HCT116 (cell line): Measurements from ENCODE around the gene CA10. TPM values are rescaled to one million over a fixed set of nuclear protein-coding genes. Genes with fewer than 3 reads are reported as not detected.

Experiments used
- ATAC-seq: fragments of 200-7000 bp; cut with Tn5 transposase; 2 replicates; pipeline ENCODE4 v1.9.1; 2020; ENCODE audit warnings: mild to moderate bottlenecking, moderate library complexity
- BruUV-seq: library from RNA; stranded (reverse); fragments of 400-500 nt; replicated peaks from 2 replicates; lab custom pipeline; 2021; lab: Mats Ljungman, UMichigan
- CTCF ChIA-PET: fragments of 300-600 bp; sonication (Branson Sonifier 250); formaldehyde crosslinking; loops from one replicate; lab custom pipeline; 2021; ENCODE audit warnings: antibody characterized with exemption; lab: Charles Lee
- POLR2A ChIA-PET: fragments of 300-600, 350-600 bp; sonication (Branson Sonifier 250); formaldehyde crosslinking; loops from one replicate; lab custom pipeline; 2021; ENCODE audit warnings: antibody characterized with exemption; lab: Charles Lee
- RAD21 ChIA-PET, 2 experiments: fragments of 300-600 bp; sonication (Branson Sonifier 250); formaldehyde crosslinking; loops; one replicate each; lab custom pipeline; 2023; ENCODE audit warnings: low total read pairs in 2 of 2; ENCODE audit not compliant: uncharacterized antibody in 2 of 2, unreplicated experiment in 2 of 2, low non-redundant PET in 1 of 2; lab: Charles Lee
- DNase-seq: peaks from one replicate; pipeline ENCODE4 v3.0.0-alpha.2; 2010; ENCODE audit warnings: low read depth, low spot score
- H2AFZ ChIP-seq: fragments of 200-600 bp; shearing (Covaris generic), sonication (generic); 2 replicates; pipeline ENCODE4 v1.6.1; 2017; ENCODE audit warnings: low read depth, mixed run types, mixed read lengths, antibody characterized with exemption, low read length; ENCODE audit not compliant: poor library complexity, severe bottlenecking
- H3K27ac ChIP-seq: 2 replicates; pipeline ENCODE4 v1.5.1; 2012; ENCODE audit warnings: low read depth, low read length
- H3K27me3 ChIP-seq: fragments of 200-600 bp; sonication (generic); 2 replicates; pipeline ENCODE4 v1.6.1; 2016; ENCODE audit warnings: mixed run types, low read length, mixed read lengths; ENCODE audit not compliant: insufficient read depth
- H3K36me3 ChIP-seq, 2 experiments: fragments of 200-500 bp in 1 of 2; fragments of 200-600 bp in 1 of 2; sonication (Bioruptor generic) in 1 of 2; sonication (generic) in 1 of 2; 2 replicates each; pipeline versions ENCODE4 v1.5.1 to v1.6.1; 2014 to 2016; ENCODE audit warnings: low read length in 2 of 2, inconsistent platforms in 1 of 2, mixed read lengths in 1 of 2, mixed run types in 1 of 2; ENCODE audit not compliant: insufficient read depth in 2 of 2, control insufficient read depth in 1 of 2
- H3K4me1 ChIP-seq, 2 experiments: fragments of 200-600 bp in 1 of 2; sonication (generic) in 1 of 2; 2 replicates each; pipeline versions ENCODE4 v1.5.1 to v1.6.1; 2012 to 2017; ENCODE audit warnings: low read length in 2 of 2, inconsistent platforms in 1 of 2, mild to moderate bottlenecking in 1 of 2, mixed read lengths in 1 of 2, mixed run types in 1 of 2, moderate library complexity in 1 of 2; ENCODE audit not compliant: insufficient read depth in 2 of 2, control insufficient read depth in 1 of 2
- H3K4me2 ChIP-seq: fragments of 200-600 bp; sonication (generic); 2 replicates; pipeline ENCODE4 v1.6.1; 2017; ENCODE audit warnings: mixed run types, low read length, mixed read lengths
- H3K4me3 ChIP-seq, 2 experiments: fragments of 200-600 bp in 1 of 2; sonication (generic) in 1 of 2; replicated peaks in 1 of 2; 2 replicates each; pipeline ENCODE4 v1.5.1; 2011 to 2016; ENCODE audit warnings: low read length in 2 of 2, control low read depth in 1 of 2, low read depth in 1 of 2, mild to moderate bottlenecking in 1 of 2, mixed read lengths in 1 of 2, mixed run types in 1 of 2
- H3K79me2 ChIP-seq: fragments of 200-600 bp; sonication (generic); 2 replicates; pipeline ENCODE4 v1.6.1; 2017; ENCODE audit warnings: mild to moderate bottlenecking, mixed run types, low read length, moderate library complexity, mixed read lengths; ENCODE audit not compliant: insufficient read depth
- H3K9ac ChIP-seq: fragments of 200-600 bp; sonication (generic); 2 replicates; pipeline ENCODE4 v1.6.1; 2016; ENCODE audit warnings: low read length, mixed read lengths
- H3K9me2 ChIP-seq: fragments of 200-600 bp; sonication (generic), shearing (Covaris generic); 2 replicates; pipeline ENCODE4 v1.6.1; 2017; ENCODE audit warnings: mixed run types, mild to moderate bottlenecking, moderate library complexity; ENCODE audit not compliant: insufficient read depth
- H3K9me3 ChIP-seq, 2 experiments: fragments of 200-500 bp in 1 of 2; fragments of 200-600 bp in 1 of 2; sonication (Bioruptor generic) in 1 of 2; sonication (generic) in 1 of 2; 2 replicates each; pipeline ENCODE4 v1.6.1; 2014 to 2017; ENCODE audit warnings: low read length in 2 of 2, mixed read lengths in 2 of 2, inconsistent platforms in 1 of 2, low read depth in 1 of 2, mild to moderate bottlenecking in 1 of 2, mixed run types in 1 of 2, moderate library complexity in 1 of 2; ENCODE audit not compliant: control insufficient read depth in 1 of 2, insufficient read depth in 1 of 2
- H4K20me1 ChIP-seq: fragments of 200-600 bp; sonication (generic), shearing (Covaris generic); 2 replicates; pipeline ENCODE4 v1.6.1; 2017; ENCODE audit warnings: mixed run types, mild to moderate bottlenecking, moderate library complexity; ENCODE audit not compliant: insufficient read depth
- CBX3 ChIP-seq: IDR thresholded peaks from 2 replicates; pipeline ENCODE4 v1.6.1; 2012; ENCODE audit warnings: low read depth
- CEBPB ChIP-seq: IDR thresholded peaks from 2 replicates; pipeline ENCODE4 v1.6.1; 2012; ENCODE audit warnings: low read depth
- EGR1 ChIP-seq: IDR thresholded peaks from 2 replicates; pipeline ENCODE4 v1.6.1; 2012; ENCODE audit warnings: low read depth
- ELF1 ChIP-seq: IDR thresholded peaks from 2 replicates; pipeline ENCODE4 v1.6.1; 2012; ENCODE audit warnings: low read depth, borderline replicate concordance
- EZH2 ChIP-seq: fragments of 200-600 bp; sonication (generic); IDR thresholded peaks from 2 replicates; pipeline ENCODE4 v1.6.1; 2017; ENCODE audit warnings: antibody characterized with exemption, mixed run types
- EZH2phosphoT487 ChIP-seq: fragments of 200-600 bp; IDR thresholded peaks from 2 replicates; pipeline ENCODE4 v1.6.1; 2018; ENCODE audit warnings: antibody characterized with exemption, borderline replicate concordance
- FOSL1 ChIP-seq: IDR thresholded peaks from 2 replicates; pipeline ENCODE4 v1.6.1; 2012; ENCODE audit warnings: low read depth
- JUND ChIP-seq: IDR thresholded peaks from 2 replicates; pipeline ENCODE4 v1.6.1; 2012
- POLR2A ChIP-seq: IDR thresholded peaks from 2 replicates; pipeline ENCODE4 v1.7.0; 2011; ENCODE audit warnings: borderline replicate concordance; ENCODE audit not compliant: insufficient read depth, insufficient read length; ENCODE audit errors: extremely low read depth
- POLR2AphosphoS5 ChIP-seq: IDR thresholded peaks from 2 replicates; pipeline ENCODE4 v1.6.1; 2011; ENCODE audit warnings: mild to moderate bottlenecking, low read depth, low read length, moderate library complexity
- RAD21 ChIP-seq: IDR thresholded peaks from 2 replicates; pipeline ENCODE4 v1.6.1; 2012; ENCODE audit warnings: low read depth, mild to moderate bottlenecking
- SIN3A ChIP-seq: IDR thresholded peaks from 2 replicates; pipeline ENCODE4 v1.6.1; 2012; ENCODE audit warnings: low read depth
- SP1 ChIP-seq: IDR thresholded peaks from 2 replicates; pipeline ENCODE4 v1.6.1; 2012; ENCODE audit warnings: low read depth
- SRF ChIP-seq: IDR thresholded peaks from 2 replicates; pipeline ENCODE4 v1.6.1; 2012; ENCODE audit warnings: low read depth
- YY1 ChIP-seq: IDR thresholded peaks from 2 replicates; pipeline ENCODE4 v1.6.1; 2011; ENCODE audit warnings: low read length, low read depth, moderate library complexity, mild to moderate bottlenecking; ENCODE audit not compliant: insufficient replicate concordance; ENCODE audit errors: extremely low read depth
- intact Hi-C: fragments of 100-400 bp; cut with micrococcal nuclease; formaldehyde crosslinking; loops from 2 replicates; pipeline ENCODE4 v1.10.0; 2022
- total RNA-seq: library from RNA; stranded (reverse); gene quantifications from one replicate; pipeline ENCODE4 v1.2.1, GENCODE V29; 2021; ENCODE audit not compliant: unreplicated experiment
- TF ChIP-seq, protein P1 (sequence below), 3 experiments: fragments of 200-600 bp in 1 of 3; sonication (generic) in 1 of 3; IDR thresholded peaks in 2 of 3; conservative IDR thresholded peaks in 1 of 3; 2 replicates each; pipeline ENCODE4 v1.5.1; 2012 to 2017; ENCODE audit warnings: low read depth in 2 of 3, low read length in 2 of 3, antibody characterized with exemption in 1 of 3, borderline replicate concordance in 1 of 3, control low read depth in 1 of 3, mild to moderate bottlenecking in 1 of 3, mixed read lengths in 1 of 3, mixed run types in 1 of 3, moderate library complexity in 1 of 3; ENCODE audit not compliant: insufficient read depth in 1 of 3
- TF ChIP-seq, protein P2 (sequence below): IDR thresholded peaks from 2 replicates; pipeline ENCODE4 v1.6.1; 2012
- TF ChIP-seq, protein P3 (sequence below): IDR thresholded peaks from 2 replicates; pipeline ENCODE4 v1.6.1; 2011; ENCODE audit warnings: mild to moderate bottlenecking, low read length, moderate library complexity; ENCODE audit not compliant: insufficient replicate concordance; ENCODE audit errors: extremely low read depth

Gene CA10
- total RNA-seq, 1 experiment from 2014 or later, result not detected

DNA sequence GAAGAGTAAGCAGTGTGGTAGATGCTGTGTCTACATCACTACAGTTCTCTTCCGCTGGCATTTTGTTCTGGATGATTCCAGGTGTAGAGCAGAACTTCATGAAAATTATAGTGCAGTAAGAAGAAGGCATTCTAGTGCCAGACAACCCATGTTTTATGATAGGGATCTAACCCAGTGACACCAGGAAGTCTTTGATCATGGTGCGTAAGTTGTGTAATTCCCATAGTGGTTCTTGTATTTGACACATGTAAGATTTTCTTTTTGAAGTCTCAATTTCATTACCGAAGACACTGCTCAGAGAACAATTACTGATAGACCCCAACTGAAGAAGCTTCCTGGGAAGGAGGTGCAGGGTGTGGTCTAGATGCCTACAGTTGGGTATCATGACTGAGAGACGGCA is 356.9 kb downstream of the CA10 start:
- H3K9ac ChIP-seq, result no peak overlapping the region
- no peak overlapping the region for H2AFZ ChIP-seq
- BruUV-seq, result no TSS peak
- H3K4me2 ChIP-seq, result no peak overlapping the region
- H3K27ac ChIP-seq, result no peak overlapping the region
- no peaks in the 10 kb centered on the region for H3K27me3 ChIP-seq
- no peaks in the 10 kb centered on the region for H3K36me3 ChIP-seq
- H3K79me2 ChIP-seq, result no peaks in the 10 kb centered on the region
- ChIA-PET CTCF (no interaction called here), POLR2A (no interaction called here), RAD21 (no interaction called here)
- H3K4me1 ChIP-seq, result no peaks in the 10 kb centered on the region
- DNase-seq (no peak), ATAC-seq (no peak)
- intact Hi-C loops, result no loop called here
- no peaks in the 10 kb centered on the region for H3K9me2 ChIP-seq
- H4K20me1 ChIP-seq, result no peaks in the 10 kb centered on the region
- TF ChIP-seq POLR2A (no peak), RAD21 (no peak), ELF1 (no peak), POLR2AphosphoS5 (no peak), CBX3 (no peak), SP1 (no peak), SIN3A (no peak), FOSL1 (no peak), SRF (no peak), CEBPB (no peak), YY1 (no peak), JUND (no peak), EZH2phosphoT487 (no peak), EZH2 (no peak), EGR1 (no peak)
- TF ChIP-seq, protein P1, sequence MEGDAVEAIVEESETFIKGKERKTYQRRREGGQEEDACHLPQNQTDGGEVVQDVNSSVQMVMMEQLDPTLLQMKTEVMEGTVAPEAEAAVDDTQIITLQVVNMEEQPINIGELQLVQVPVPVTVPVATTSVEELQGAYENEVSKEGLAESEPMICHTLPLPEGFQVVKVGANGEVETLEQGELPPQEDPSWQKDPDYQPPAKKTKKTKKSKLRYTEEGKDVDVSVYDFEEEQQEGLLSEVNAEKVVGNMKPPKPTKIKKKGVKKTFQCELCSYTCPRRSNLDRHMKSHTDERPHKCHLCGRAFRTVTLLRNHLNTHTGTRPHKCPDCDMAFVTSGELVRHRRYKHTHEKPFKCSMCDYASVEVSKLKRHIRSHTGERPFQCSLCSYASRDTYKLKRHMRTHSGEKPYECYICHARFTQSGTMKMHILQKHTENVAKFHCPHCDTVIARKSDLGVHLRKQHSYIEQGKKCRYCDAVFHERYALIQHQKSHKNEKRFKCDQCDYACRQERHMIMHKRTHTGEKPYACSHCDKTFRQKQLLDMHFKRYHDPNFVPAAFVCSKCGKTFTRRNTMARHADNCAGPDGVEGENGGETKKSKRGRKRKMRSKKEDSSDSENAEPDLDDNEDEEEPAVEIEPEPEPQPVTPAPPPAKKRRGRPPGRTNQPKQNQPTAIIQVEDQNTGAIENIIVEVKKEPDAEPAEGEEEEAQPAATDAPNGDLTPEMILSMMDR (IDR thresholded peaks at IDR 0.05 in 2 of 3, conservative IDR thresholded peaks at IDR 0.05 in 1 of 3; ENCODE audit: borderline replicate concordance in 1 of 3, insufficient read depth in 1 of 3, low read depth in 2 of 3, low read length in 2 of 3), result no peak
- TF ChIP-seq, protein P2, sequence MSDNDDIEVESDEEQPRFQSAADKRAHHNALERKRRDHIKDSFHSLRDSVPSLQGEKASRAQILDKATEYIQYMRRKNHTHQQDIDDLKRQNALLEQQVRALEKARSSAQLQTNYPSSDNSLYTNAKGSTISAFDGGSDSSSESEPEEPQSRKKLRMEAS, result no peak
- TF ChIP-seq, protein P3, sequence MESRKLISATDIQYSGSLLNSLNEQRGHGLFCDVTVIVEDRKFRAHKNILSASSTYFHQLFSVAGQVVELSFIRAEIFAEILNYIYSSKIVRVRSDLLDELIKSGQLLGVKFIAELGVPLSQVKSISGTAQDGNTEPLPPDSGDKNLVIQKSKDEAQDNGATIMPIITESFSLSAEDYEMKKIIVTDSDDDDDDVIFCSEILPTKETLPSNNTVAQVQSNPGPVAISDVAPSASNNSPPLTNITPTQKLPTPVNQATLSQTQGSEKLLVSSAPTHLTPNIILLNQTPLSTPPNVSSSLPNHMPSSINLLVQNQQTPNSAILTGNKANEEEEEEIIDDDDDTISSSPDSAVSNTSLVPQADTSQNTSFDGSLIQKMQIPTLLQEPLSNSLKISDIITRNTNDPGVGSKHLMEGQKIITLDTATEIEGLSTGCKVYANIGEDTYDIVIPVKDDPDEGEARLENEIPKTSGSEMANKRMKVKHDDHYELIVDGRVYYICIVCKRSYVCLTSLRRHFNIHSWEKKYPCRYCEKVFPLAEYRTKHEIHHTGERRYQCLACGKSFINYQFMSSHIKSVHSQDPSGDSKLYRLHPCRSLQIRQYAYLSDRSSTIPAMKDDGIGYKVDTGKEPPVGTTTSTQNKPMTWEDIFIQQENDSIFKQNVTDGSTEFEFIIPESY, result no peak
- no peaks in the 10 kb centered on the region for H3K9me3 ChIP-seq
- H3K4me3 ChIP-seq, result no peak overlapping the region
